H1 (cell line): ENCODE results near the gene SLC17A8. TPM values are rescaled to one million over a fixed set of nuclear protein-coding genes. Genes with fewer than 3 reads are reported as not detected.

Experiments
- CBX5 ChIP-seq: fragments of 300-800, 300-1000 bp; sonication (generic); IDR thresholded peaks from 2 replicates; pipeline ENCODE4 v1.7.1; 2016; ENCODE audit warnings: antibody characterized with exemption, low read length, low read depth
- JUND ChIP-seq: IDR thresholded peaks from 2 replicates; pipeline ENCODE4 v1.6.1; 2011; ENCODE audit warnings: mild to moderate bottlenecking, improper control_type of control experiment, low read length
- KDM5A ChIP-seq: fragments of 200-600 bp; IDR thresholded peaks from 2 replicates; pipeline ENCODE4 v1.7.1; 2012; ENCODE audit warnings: mild to moderate bottlenecking, low read length, inconsistent platforms, mixed read lengths
- SIX5 ChIP-seq: IDR thresholded peaks from 2 replicates; pipeline ENCODE4 v1.6.1; 2011; ENCODE audit warnings: mild to moderate bottlenecking, low read depth, low read length
- polyA plus RNA-seq, 7 experiments: library from polyadenylated mRNA; depleted of rRNA in 3 of 7; stranded (reverse) in 5 of 7; unstranded in 2 of 7; fragments of >200 nt in 5 of 7; fragments of 200-250 nt in 2 of 7; gene quantifications; 1 replicate in 5 of 7; 2 replicates in 1 of 7; 4 replicates in 1 of 7; pipeline versions ENCODE4 v1.2.1 to v1.2.3, GENCODE V29; 2011 to 2013; ENCODE audit warnings: missing spikeins in 2 of 7, mixed read lengths in 2 of 7
- total RNA-seq: library from RNA; stranded (reverse); fragmentation: NEBNext Ultra II Directional; extraction: Animal tissue kit (Norgen Biotek cat#: 25700); gene quantifications from 2 replicates; pipeline ENCODE4 v1.2.1, GENCODE V29; 2021
- TF ChIP-seq, protein P1 (sequence below), 3 experiments: IDR thresholded peaks; 1 replicate in 2 of 3; 2 replicates in 1 of 3; pipeline versions ENCODE4 v1.5.1 to v1.6.1; 2011; ENCODE audit warnings: low read length in 3 of 3, mild to moderate bottlenecking in 3 of 3, inconsistent platforms in 2 of 3, low read depth in 1 of 3, moderate library complexity in 1 of 3; ENCODE audit not compliant: insufficient read depth in 1 of 3; ENCODE audit errors: control extremely low read depth in 1 of 3
- TF ChIP-seq, protein P2 (sequence below): IDR thresholded peaks from 2 replicates; pipeline ENCODE4 v1.6.1; 2011; ENCODE audit warnings: low read depth, mild to moderate bottlenecking, low read length; ENCODE audit not compliant: insufficient read depth

The SLC17A8 gene
- total and polyA plus RNA-seq, 2 of the 8 experiments (the other 6 are each of a cell fraction or from before 2014, with no cell fraction given), result 0.14 to 0.30 TPM

DNA sequence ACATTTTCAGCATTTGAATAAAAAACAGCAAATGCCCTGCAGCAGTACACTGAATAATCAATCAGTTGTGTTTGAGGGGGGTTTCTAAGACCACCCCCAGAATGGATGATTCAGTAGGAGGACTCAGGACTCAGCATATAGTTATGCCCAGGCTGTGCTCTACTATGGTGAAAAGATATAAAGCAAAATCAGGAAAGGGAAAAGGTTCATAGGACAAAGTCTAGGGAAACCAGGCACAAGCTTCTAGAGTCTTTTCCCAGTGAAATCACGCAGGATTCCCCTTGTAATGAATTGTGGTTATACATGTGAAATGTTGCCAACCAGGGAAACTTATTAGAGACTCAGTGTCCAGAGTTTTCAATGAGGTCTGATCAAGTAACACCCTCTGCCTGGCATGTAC lies 25.0 kb upstream of the SLC17A8 start (continued):
- TF ChIP-seq, protein P1, sequence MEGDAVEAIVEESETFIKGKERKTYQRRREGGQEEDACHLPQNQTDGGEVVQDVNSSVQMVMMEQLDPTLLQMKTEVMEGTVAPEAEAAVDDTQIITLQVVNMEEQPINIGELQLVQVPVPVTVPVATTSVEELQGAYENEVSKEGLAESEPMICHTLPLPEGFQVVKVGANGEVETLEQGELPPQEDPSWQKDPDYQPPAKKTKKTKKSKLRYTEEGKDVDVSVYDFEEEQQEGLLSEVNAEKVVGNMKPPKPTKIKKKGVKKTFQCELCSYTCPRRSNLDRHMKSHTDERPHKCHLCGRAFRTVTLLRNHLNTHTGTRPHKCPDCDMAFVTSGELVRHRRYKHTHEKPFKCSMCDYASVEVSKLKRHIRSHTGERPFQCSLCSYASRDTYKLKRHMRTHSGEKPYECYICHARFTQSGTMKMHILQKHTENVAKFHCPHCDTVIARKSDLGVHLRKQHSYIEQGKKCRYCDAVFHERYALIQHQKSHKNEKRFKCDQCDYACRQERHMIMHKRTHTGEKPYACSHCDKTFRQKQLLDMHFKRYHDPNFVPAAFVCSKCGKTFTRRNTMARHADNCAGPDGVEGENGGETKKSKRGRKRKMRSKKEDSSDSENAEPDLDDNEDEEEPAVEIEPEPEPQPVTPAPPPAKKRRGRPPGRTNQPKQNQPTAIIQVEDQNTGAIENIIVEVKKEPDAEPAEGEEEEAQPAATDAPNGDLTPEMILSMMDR (IDR thresholded peaks at IDR 0.05; ENCODE audit: control extremely low read depth in 1 of 3, insufficient read depth in 1 of 3, low read depth in 1 of 3, low read length in 3 of 3), result no peak
- TF ChIP-seq CBX5 (no peak), JUND (no peak), SIX5 (no peak), KDM5A (no peak)
- TF ChIP-seq, protein P2, sequence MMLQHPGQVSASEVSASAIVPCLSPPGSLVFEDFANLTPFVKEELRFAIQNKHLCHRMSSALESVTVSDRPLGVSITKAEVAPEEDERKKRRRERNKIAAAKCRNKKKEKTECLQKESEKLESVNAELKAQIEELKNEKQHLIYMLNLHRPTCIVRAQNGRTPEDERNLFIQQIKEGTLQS, result no peak
